ENCODE measurements around the gene CAMP. TPM values are rescaled to one million over a fixed set of nuclear protein-coding genes. Genes with fewer than 3 reads are reported as not detected.

The CAMP gene
- total RNA-seq, 1 donor from 2014 or later: not detected

DNA sequence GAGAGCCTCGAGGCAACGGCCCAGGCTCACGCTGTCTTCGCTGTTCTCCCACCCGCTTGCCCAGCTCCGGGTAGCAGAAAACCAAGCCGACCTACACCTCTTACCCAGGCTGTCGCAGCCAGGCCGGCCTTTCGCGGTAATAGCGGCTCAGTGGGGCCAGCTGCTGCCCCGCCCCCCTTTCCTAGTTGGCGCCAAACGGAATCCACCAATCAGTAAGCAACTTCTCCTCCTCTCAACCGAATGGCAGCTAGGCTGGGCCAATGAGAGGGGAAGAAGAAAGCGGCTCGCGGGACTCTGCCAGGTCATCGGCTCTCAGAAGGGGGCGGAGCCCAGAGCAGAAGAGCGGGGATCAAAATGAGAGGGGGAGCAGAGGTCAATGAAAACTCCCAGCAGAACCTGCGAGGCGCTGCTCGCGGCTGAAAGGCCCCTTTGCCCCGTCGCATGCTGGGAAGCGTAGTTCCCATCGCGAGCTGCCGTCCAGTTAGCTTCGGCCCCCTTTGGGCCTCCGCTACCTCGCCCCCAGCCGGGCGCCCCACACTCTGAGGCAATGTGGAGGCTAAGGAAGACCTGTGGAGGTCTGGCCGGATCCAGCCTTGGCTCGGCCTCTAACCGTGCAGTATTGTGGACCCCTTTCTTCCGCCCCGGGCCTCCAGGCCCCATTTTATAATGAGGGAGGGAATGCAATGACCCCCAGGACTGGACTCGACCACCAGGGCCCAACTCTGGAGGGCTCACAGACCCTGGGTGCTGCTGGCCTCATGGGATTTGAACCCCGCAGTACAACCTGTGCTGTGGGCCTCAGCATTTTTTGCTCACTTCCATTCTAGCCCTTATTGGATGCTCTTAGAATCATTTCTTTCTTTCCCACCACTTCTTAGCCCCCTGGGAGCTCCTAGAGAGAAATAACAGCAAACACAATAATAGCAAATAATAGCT lies 34.8 kb upstream of the CAMP start, which contains the start of gene CDC25A:
CDC25A (minus strand) TSS at position 152 of the 936 bp plus-strand sequence. CDS start 470 bp downstream, outside the sequence.
- peaks cover 10% of the 10 kb centered on the region for H3K27me3 Mint-ChIP-seq (ENCODE audit: unreplicated experiment)
- TF ChIP-seq, protein P1, sequence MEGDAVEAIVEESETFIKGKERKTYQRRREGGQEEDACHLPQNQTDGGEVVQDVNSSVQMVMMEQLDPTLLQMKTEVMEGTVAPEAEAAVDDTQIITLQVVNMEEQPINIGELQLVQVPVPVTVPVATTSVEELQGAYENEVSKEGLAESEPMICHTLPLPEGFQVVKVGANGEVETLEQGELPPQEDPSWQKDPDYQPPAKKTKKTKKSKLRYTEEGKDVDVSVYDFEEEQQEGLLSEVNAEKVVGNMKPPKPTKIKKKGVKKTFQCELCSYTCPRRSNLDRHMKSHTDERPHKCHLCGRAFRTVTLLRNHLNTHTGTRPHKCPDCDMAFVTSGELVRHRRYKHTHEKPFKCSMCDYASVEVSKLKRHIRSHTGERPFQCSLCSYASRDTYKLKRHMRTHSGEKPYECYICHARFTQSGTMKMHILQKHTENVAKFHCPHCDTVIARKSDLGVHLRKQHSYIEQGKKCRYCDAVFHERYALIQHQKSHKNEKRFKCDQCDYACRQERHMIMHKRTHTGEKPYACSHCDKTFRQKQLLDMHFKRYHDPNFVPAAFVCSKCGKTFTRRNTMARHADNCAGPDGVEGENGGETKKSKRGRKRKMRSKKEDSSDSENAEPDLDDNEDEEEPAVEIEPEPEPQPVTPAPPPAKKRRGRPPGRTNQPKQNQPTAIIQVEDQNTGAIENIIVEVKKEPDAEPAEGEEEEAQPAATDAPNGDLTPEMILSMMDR (IDR thresholded peaks at IDR 0.05; ENCODE audit: partially characterized antibody, unreplicated experiment): no peak
- peaks cover 8% of the 10 kb centered on the region for H3K4me1 Mint-ChIP-seq (ENCODE audit: low read depth, unreplicated experiment)
- peak within 1 kb of the TSS; percentile 95 for H3K4me3 Mint-ChIP-seq (ENCODE audit: unreplicated experiment)
- DNase-seq: peak; percentile 94
- H3K27ac Mint-ChIP-seq (ENCODE audit: unreplicated experiment): peak within 1 kb of the TSS; percentile 86
- H3K9me3 Mint-ChIP-seq (ENCODE audit: unreplicated experiment): peaks cover 6% of the 10 kb centered on the region
- H3K36me3 Mint-ChIP-seq (ENCODE audit: unreplicated experiment): no peaks in the 10 kb centered on the region

DNA sequence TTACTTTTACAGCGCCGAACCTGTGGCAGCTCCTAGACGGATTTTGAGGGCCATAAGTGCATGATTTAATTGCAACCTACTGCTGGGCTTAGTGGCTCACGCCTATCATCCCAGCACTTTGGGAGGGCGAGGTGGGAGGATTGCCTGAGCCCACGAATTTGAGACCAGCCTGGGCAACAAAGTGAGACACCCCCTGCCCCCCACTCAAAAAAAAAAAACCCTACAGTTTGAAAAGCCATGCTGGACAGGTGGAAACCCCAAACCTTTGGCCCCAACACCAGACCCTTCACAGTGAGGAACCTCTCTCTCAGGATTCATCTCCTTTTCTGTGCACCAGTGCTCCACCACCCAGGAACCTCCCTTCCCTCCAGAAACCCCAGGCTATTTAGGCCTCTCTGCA lies 34.0 kb upstream of the CAMP start:
- Mint-ChIP-seq H3K27me3 (ENCODE audit: unreplicated experiment) (peaks cover 10% of the 10 kb centered on the region), H3K4me3 (ENCODE audit: unreplicated experiment) (no peak overlapping the region), H3K27ac (ENCODE audit: unreplicated experiment) (no peak overlapping the region), H3K36me3 (ENCODE audit: unreplicated experiment) (no peaks in the 10 kb centered on the region), H3K9me3 (ENCODE audit: unreplicated experiment) (peaks cover 6% of the 10 kb centered on the region), H3K4me1 (ENCODE audit: low read depth, unreplicated experiment) (peaks cover 8% of the 10 kb centered on the region)
- TF ChIP-seq, protein P1 (IDR thresholded peaks at IDR 0.05; ENCODE audit: partially characterized antibody, unreplicated experiment): no peak
- DNase-seq: no peak

DNA sequence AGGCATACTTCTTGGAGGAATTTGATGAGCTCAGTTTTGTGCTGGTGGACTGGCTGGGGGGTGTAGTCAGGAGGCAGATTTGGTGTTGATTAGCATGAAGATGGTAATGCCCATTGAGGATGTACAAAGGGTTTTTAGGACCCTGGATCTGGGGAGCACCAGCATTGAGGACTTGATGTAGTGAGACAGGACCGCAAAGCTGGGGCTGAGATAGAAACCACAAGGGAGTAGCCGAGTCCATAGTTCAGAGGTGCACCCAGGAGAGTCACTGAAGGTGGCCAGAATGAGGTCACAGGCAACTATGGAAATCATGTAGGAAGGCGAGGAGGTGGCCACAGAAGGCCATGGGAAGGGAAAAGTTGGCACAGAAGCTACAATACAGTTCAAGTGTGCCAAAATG lies 32.4 kb upstream of the CAMP start:
- no peak overlapping the region for H3K27ac Mint-ChIP-seq (ENCODE audit: unreplicated experiment)
- H3K4me1 Mint-ChIP-seq (ENCODE audit: low read depth, unreplicated experiment): peaks cover 8% of the 10 kb centered on the region
- H3K4me3 Mint-ChIP-seq (ENCODE audit: unreplicated experiment): no peak overlapping the region
- no peak for DNase-seq
- peaks cover 10% of the 10 kb centered on the region for H3K27me3 Mint-ChIP-seq (ENCODE audit: unreplicated experiment)
- TF ChIP-seq, protein P1 (IDR thresholded peaks at IDR 0.05; ENCODE audit: partially characterized antibody, unreplicated experiment): no peak
- H3K9me3 Mint-ChIP-seq (ENCODE audit: unreplicated experiment): peaks cover 4% of the 10 kb centered on the region
- H3K36me3 Mint-ChIP-seq (ENCODE audit: unreplicated experiment): no peaks in the 10 kb centered on the region

DNA sequence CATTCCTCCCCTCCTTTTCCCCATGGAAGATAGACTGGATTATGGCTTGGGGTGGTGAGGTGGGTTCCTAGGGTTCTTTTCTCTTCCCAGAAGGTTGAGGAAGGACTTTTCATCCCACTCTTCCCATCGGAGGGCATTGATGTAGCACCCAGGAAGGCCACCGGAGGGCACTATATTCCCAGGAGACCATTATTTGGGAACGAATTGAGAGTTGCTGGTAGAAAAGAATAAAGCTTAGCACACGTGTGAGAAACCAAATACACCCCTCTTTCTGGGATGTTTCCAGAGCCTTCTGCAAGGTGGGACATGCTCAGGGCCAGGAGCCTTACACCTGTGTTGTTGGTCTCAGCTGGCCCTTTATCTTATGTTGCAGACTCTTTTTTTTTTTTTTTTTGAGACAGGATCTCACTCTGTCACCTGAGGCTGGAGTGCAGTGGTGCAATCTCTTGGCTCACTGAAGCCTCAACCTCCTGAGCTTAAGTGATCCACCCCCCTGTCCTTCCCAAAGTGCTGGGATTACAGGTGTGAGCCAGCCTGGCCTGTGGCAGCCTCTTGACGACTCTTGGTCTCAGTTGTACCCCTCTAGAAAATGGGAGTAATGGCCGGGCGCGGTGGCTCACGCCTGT lies 28.7 kb upstream of the CAMP start:
- Mint-ChIP-seq H3K9me3 (ENCODE audit: unreplicated experiment) (peaks cover 4% of the 10 kb centered on the region), H3K4me1 (ENCODE audit: low read depth, unreplicated experiment) (no peaks in the 10 kb centered on the region), H3K27me3 (ENCODE audit: unreplicated experiment) (peaks cover 2% of the 10 kb centered on the region), H3K27ac (ENCODE audit: unreplicated experiment) (no peak overlapping the region), H3K36me3 (ENCODE audit: unreplicated experiment) (no peaks in the 10 kb centered on the region), H3K4me3 (ENCODE audit: unreplicated experiment) (no peak overlapping the region)
- DNase-seq: peak; percentile 74
- TF ChIP-seq, protein P1 (IDR thresholded peaks at IDR 0.05; ENCODE audit: partially characterized antibody, unreplicated experiment): peak; percentile 89

All from glutamatergic neuron (in vitro differentiated cells).